Measurements from ENCODE around the gene DNM1. TPM values are rescaled to one million over a fixed set of nuclear protein-coding genes. Genes with fewer than 3 reads are reported as not detected.

DNM1 gene
- total RNA-seq, 1 donor from 2014 or later: 112 TPM

DNA sequence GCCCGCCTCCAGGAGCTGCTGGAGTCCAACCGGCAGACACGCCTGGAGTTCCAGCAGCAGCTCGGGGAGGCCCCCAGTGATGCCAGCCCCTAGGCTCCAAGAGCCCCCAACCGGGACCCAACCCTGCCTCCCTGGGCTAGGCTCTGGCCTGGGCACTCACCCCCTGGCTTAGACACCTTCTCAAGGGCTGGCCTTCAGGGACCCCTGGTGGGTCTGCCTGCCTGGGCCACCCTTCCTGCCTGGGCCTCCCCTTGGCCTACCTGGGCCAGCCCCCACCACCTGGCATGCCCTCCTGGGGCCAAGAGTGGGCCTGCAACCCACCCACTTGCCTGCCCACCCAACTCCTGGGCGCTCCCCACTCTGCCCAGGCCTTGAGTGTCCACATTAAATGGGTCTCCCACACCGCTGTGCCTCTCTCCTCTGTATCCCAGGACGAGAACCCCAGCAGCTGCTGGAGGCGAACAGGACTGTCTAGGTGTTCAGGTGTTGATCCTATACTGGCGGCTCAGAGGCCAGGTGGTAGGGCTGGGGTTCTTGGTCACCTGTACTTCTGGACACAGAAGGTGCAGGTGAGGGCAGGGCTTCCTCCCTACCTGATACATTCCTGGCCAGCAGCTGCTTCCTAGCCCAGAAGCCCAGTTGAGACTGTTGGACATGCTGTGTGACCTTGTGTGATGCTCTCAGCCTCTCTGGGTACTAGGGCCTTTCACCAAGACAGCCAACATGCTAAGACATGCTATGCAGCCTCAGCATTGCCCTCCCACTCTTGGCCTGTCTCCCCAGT lies 39.5 kb upstream of the DNM1 start:
- no peak overlapping the region for H3K27ac Mint-ChIP-seq
- peaks cover 14% of the 10 kb centered on the region for H3K36me3 Mint-ChIP-seq
- H3K4me3 Mint-ChIP-seq: no peak overlapping the region
- H3K9me3 Mint-ChIP-seq: no peaks in the 10 kb centered on the region
- DNase-seq (ENCODE audit: extremely low spot score, unreplicated experiment): no peak
- TF ChIP-seq, protein P1, sequence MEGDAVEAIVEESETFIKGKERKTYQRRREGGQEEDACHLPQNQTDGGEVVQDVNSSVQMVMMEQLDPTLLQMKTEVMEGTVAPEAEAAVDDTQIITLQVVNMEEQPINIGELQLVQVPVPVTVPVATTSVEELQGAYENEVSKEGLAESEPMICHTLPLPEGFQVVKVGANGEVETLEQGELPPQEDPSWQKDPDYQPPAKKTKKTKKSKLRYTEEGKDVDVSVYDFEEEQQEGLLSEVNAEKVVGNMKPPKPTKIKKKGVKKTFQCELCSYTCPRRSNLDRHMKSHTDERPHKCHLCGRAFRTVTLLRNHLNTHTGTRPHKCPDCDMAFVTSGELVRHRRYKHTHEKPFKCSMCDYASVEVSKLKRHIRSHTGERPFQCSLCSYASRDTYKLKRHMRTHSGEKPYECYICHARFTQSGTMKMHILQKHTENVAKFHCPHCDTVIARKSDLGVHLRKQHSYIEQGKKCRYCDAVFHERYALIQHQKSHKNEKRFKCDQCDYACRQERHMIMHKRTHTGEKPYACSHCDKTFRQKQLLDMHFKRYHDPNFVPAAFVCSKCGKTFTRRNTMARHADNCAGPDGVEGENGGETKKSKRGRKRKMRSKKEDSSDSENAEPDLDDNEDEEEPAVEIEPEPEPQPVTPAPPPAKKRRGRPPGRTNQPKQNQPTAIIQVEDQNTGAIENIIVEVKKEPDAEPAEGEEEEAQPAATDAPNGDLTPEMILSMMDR (conservative IDR thresholded peaks at IDR 0.05): no peak
- no peaks in the 10 kb centered on the region for H3K27me3 Mint-ChIP-seq
- peaks cover 11% of the 10 kb centered on the region for H3K4me1 Mint-ChIP-seq (ENCODE audit: unreplicated experiment)

GRCh38 chr9:128164307-128164885 lies 38.8 kb upstream of the DNM1 start:
- no peaks in the 10 kb centered on the region for H3K9me3 Mint-ChIP-seq
- no peak overlapping the region for H3K27ac Mint-ChIP-seq
- no peak overlapping the region for H3K4me3 Mint-ChIP-seq
- peaks cover 16% of the 10 kb centered on the region for H3K36me3 Mint-ChIP-seq
- no peak for DNase-seq (ENCODE audit: extremely low spot score, unreplicated experiment)
- H3K4me1 Mint-ChIP-seq (ENCODE audit: unreplicated experiment): peaks cover 11% of the 10 kb centered on the region
- TF ChIP-seq, protein P1 (conservative IDR thresholded peaks at IDR 0.05): no peak
- no peaks in the 10 kb centered on the region for H3K27me3 Mint-ChIP-seq

DNA sequence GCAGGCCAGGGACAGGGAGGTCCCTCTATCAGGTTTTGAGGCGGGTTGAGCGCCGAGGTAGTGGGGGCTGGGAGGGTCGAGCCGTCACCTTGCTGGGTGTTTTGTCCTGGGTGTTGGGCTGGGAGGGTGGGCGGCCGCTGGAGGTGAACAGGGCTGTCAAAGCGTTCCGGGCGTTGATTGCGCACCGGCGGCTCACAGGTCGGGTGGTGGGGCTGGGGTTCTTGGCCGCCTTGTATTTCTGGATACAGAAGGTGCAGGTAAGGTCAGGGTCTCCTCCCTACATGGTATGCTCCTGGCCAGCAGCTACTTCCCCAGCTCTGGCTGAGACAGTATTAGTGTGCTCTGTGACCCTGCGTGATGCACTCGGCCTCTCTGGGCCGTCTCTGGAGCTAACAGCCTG lies 37.0 kb upstream of the DNM1 start:
- Mint-ChIP-seq H3K36me3 (peaks cover 16% of the 10 kb centered on the region), H3K4me3 (no peak overlapping the region), H3K27ac (no peak overlapping the region), H3K4me1 (ENCODE audit: unreplicated experiment) (peaks cover 8% of the 10 kb centered on the region), H3K27me3 (no peaks in the 10 kb centered on the region), H3K9me3 (no peaks in the 10 kb centered on the region)
- TF ChIP-seq, protein P1 (conservative IDR thresholded peaks at IDR 0.05): no peak
- no peak for DNase-seq (ENCODE audit: extremely low spot score, unreplicated experiment)

GRCh38 chr9:128167209-128167608 lies 36.0 kb upstream of the DNM1 start:
- DNase-seq (ENCODE audit: extremely low spot score, unreplicated experiment): no peak
- Mint-ChIP-seq H3K27ac (no peak overlapping the region), H3K36me3 (peaks cover 15% of the 10 kb centered on the region), H3K9me3 (no peaks in the 10 kb centered on the region), H3K4me3 (no peak overlapping the region), H3K4me1 (ENCODE audit: unreplicated experiment) (peaks cover 5% of the 10 kb centered on the region), H3K27me3 (no peaks in the 10 kb centered on the region)
- TF ChIP-seq, protein P1 (conservative IDR thresholded peaks at IDR 0.05): no peak

DNA sequence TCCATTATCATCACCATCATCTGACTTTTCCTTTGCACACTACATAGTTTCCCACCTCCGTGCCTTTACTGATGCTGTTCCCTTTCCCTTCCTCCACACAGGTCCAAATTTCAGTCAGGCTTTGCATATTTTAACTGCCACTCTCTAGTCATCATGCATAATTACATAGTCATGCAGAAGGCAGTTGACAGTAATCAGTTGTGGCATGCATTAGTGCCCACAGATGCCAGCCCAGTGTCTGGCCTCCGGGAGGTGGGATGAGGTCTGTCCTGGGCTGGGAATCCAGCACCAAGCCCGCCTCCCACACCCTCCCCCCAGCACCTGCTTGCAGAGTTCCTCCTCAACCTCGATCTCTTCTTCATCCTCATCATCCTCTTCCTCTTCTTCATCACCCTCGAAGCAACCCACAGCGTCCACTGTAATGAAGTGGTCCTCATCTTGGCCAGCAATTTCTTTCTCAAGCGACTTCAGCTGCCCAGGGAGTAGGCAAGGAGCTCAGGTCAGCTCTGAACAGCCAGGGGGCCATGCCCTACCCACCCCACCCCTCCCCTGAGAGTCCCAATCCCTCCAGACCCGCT lies 34.4 kb upstream of the DNM1 start:
- Mint-ChIP-seq H3K4me3 (no peak overlapping the region), H3K36me3 (peaks cover 13% of the 10 kb centered on the region), H3K9me3 (no peaks in the 10 kb centered on the region), H3K27ac (no peak overlapping the region), H3K4me1 (ENCODE audit: unreplicated experiment) (no peaks in the 10 kb centered on the region), H3K27me3 (no peaks in the 10 kb centered on the region)
- DNase-seq (ENCODE audit: extremely low spot score, unreplicated experiment): no peak
- TF ChIP-seq, protein P1 (conservative IDR thresholded peaks at IDR 0.05): no peak
